HepG2 (cell line): ENCODE measurements around the gene GEMIN2. TPM values are rescaled to one million over a fixed set of nuclear protein-coding genes. Genes with fewer than 3 reads are reported as not detected.

Experiments
- FOXO4 ChIP-seq: sonication (generic); formaldehyde crosslinking; conservative IDR thresholded peaks from 2 replicates; pipeline ENCODE4 v1.8.1; 2023; ENCODE audit warnings: missing genetic modification reagents
- GABPB1 ChIP-seq: IDR thresholded peaks from 2 replicates; pipeline ENCODE4 v1.6.1; 2016; ENCODE audit warnings: mild to moderate bottlenecking, missing genetic modification reagents, moderate library complexity, missing compliant biosample characterization
- HMG20B ChIP-seq: conservative IDR thresholded peaks from 2 replicates; pipeline ENCODE4 v1.6.1; 2016; ENCODE audit warnings: missing genetic modification reagents, missing compliant biosample characterization
- HNRNPL ChIP-seq: fragments of 200-400 bp; formaldehyde crosslinking; IDR thresholded peaks from 2 replicates; pipeline ENCODE4 v1.6.1; 2017; ENCODE audit warnings: mild to moderate bottlenecking, low read depth, low read length
- KMT2A ChIP-seq: sonication (generic); formaldehyde crosslinking; IDR thresholded peaks from 2 replicates; pipeline ENCODE4 v1.4.0; 2020; ENCODE audit warnings: missing genetic modification reagents
- MIXL1 ChIP-seq: IDR thresholded peaks from 2 replicates; pipeline ENCODE4 v1.6.1; 2016
- NFE2L2 ChIP-seq: fragments of 150-350 bp; IDR thresholded peaks from 2 replicates; pipeline ENCODE4 v1.6.1; 2014; ENCODE audit warnings: low read length
- NPAS2 ChIP-seq: sonication (generic); formaldehyde crosslinking; IDR thresholded peaks from 2 replicates; pipeline ENCODE4 v1.8.0; 2022; ENCODE audit warnings: mild to moderate bottlenecking, missing genetic modification reagents, borderline replicate concordance
- ONECUT2 ChIP-seq: sonication (generic); formaldehyde crosslinking; IDR thresholded peaks from 2 replicates; pipeline ENCODE4 v1.4.0; 2020; ENCODE audit warnings: missing genetic modification reagents
- PITX1 ChIP-seq: sonication (generic); formaldehyde crosslinking; IDR thresholded peaks from 2 replicates; pipeline ENCODE4 v1.5.1; 2020; ENCODE audit warnings: mild to moderate bottlenecking, missing genetic modification reagents
- RFX5 ChIP-seq: IDR thresholded peaks from 2 replicates; pipeline ENCODE4 v1.6.1; 2011; ENCODE audit warnings: low read depth, low read length, improper control_type of control experiment
- SRSF1 ChIP-seq: fragments of 200-400 bp; formaldehyde crosslinking; optimal IDR thresholded peaks from 2 replicates; pipeline ENCODE3; 2017; ENCODE audit warnings: mild to moderate bottlenecking, low read depth, low read length, moderate library complexity
- TEAD3 ChIP-seq: optimal IDR thresholded peaks from 2 replicates; pipeline ENCODE3; 2016; ENCODE audit warnings: borderline replicate concordance
- TGIF2 ChIP-seq: IDR thresholded peaks from 2 replicates; pipeline ENCODE4 v1.6.1; 2016; ENCODE audit warnings: control low read depth, missing compliant biosample characterization
- ZBTB25 ChIP-seq: IDR thresholded peaks from 2 replicates; pipeline ENCODE4 v1.6.1; 2018; ENCODE audit warnings: missing genetic modification reagents
- ZC3H13 ChIP-seq: sonication (generic); formaldehyde crosslinking; IDR thresholded peaks from 2 replicates; pipeline ENCODE4 v1.8.1; 2023; ENCODE audit warnings: mild to moderate bottlenecking, missing genetic modification reagents, moderate library complexity
- ZNF138 ChIP-seq: sonication (generic); formaldehyde crosslinking; IDR thresholded peaks from 2 replicates; pipeline ENCODE4 v1.5.0; 2020; ENCODE audit warnings: mild to moderate bottlenecking, low read depth, missing genetic modification reagents
- ZNF180 ChIP-seq: sonication (generic); formaldehyde crosslinking; IDR thresholded peaks from 2 replicates; pipeline ENCODE4 v1.4.0; 2020; ENCODE audit warnings: low read depth, missing genetic modification reagents, borderline replicate concordance
- ZNF253 ChIP-seq: sonication (generic); formaldehyde crosslinking; IDR thresholded peaks from 2 replicates; pipeline ENCODE4 v1.8.0; 2022; ENCODE audit warnings: mild to moderate bottlenecking, missing genetic modification reagents, borderline replicate concordance
- ZNF280D ChIP-seq: sonication (generic); formaldehyde crosslinking; IDR thresholded peaks from 2 replicates; pipeline ENCODE4 v1.5.1; 2020; ENCODE audit warnings: mild to moderate bottlenecking, missing genetic modification reagents
- ZNF337 ChIP-seq: sonication (generic); formaldehyde crosslinking; IDR thresholded peaks from 2 replicates; pipeline ENCODE4 v1.5.1; 2020; ENCODE audit warnings: missing genetic modification reagents, low read depth, mild to moderate bottlenecking, borderline replicate concordance
- ZNF343 ChIP-seq: sonication (generic); formaldehyde crosslinking; IDR thresholded peaks from 2 replicates; pipeline ENCODE4 v1.4.0; 2020; ENCODE audit warnings: mild to moderate bottlenecking, missing genetic modification reagents
- ZNF550 ChIP-seq: sonication (generic); formaldehyde crosslinking; IDR thresholded peaks from 2 replicates; pipeline ENCODE4 v1.4.0; 2020; ENCODE audit warnings: mild to moderate bottlenecking, missing genetic modification reagents, borderline replicate concordance
- ZNF839 ChIP-seq: sonication (generic); formaldehyde crosslinking; IDR thresholded peaks from 2 replicates; pipeline ENCODE4 v1.4.0; 2020; ENCODE audit warnings: missing genetic modification reagents, mild to moderate bottlenecking, borderline replicate concordance
- polyA plus RNA-seq, 8 experiments: library from polyadenylated mRNA; depleted of rRNA in 3 of 8; stranded (reverse) in 7 of 8; unstranded in 1 of 8; fragments of >200 nt; fragmentation: Illumina TruSeq in 4 of 8; extraction: Trizol in 4 of 8; gene quantifications; 2 replicates each; pipeline versions ENCODE4 v1.2.1 to v1.2.3, GENCODE V29; 2011 to 2016; ENCODE audit warnings: low read depth in 4 of 8, missing spikeins in 1 of 8, mixed read lengths in 1 of 8; ENCODE audit not compliant: insufficient read depth in 1 of 8
- total RNA-seq, 5 experiments: library from RNA; depleted of rRNA; stranded (reverse); fragments of >200 nt; fragmentation: Illumina TruSeq; extraction: Trizol; gene quantifications; 2 replicates each; pipeline ENCODE4 v1.2.3, GENCODE V29; 2016; ENCODE audit warnings: low read depth in 1 of 5
- TF ChIP-seq, protein P1 (sequence below): sonication (generic); formaldehyde crosslinking; IDR thresholded peaks from 2 replicates; pipeline ENCODE4 v1.4.0; 2020; ENCODE audit warnings: mild to moderate bottlenecking, missing genetic modification reagents

The GEMIN2 gene
- total and polyA plus RNA-seq, 2 of the 13 experiments (the other 11 are each of a cell fraction or from before 2014, with no cell fraction given), result 54.8 to 110 TPM

- TF ChIP-seq ZNF180 (CRISPR knock-in tag), result no peak; the same call in 1 of the 2 replicates
- TF ChIP-seq ZNF280D (CRISPR knock-in tag), result no peak; the same call in none of the 2 replicates
- no peak for TF ChIP-seq NPAS2 (CRISPR knock-in tag)
- no peak for TF ChIP-seq ZNF839 (CRISPR knock-in tag)
- TF ChIP-seq, protein P1, sequence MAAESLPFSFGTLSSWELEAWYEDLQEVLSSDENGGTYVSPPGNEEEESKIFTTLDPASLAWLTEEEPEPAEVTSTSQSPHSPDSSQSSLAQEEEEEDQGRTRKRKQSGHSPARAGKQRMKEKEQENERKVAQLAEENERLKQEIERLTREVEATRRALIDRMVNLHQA (CRISPR knock-in tag), result peak; percentile 33
- peak; percentile 73 for TF ChIP-seq TEAD3 (CRISPR knock-in tag)
- peak; percentile 74 for TF ChIP-seq ZBTB25 (CRISPR knock-in tag)
- peak; percentile 83 for TF ChIP-seq PITX1
- TF ChIP-seq ONECUT2 (CRISPR knock-in tag), result peak; percentile 13; the same call in 1 of the 2 replicates
- peak; percentile 11 for TF ChIP-seq HMG20B (CRISPR knock-in tag)
- TF ChIP-seq GABPB1 (CRISPR knock-in tag), result peak; percentile 95
- peak; percentile 94 for TF ChIP-seq MIXL1
- peak; percentile 84 for TF ChIP-seq RFX5
- TF ChIP-seq SRSF1, result peak; percentile 84
- peak; percentile 94 for TF ChIP-seq ZNF138
- TF ChIP-seq ZNF343 (CRISPR knock-in tag), result peak; percentile 95
- 0 out of 2 replicates have a peak, but pooled peaks have one; percentile 60 for TF ChIP-seq ZNF550
- no peak for TF ChIP-seq FOXO4 (CRISPR knock-in tag)
- peak; percentile 2; the same call in 1 of the 2 replicates for TF ChIP-seq NFE2L2
- TF ChIP-seq KMT2A (CRISPR knock-in tag), result peak; percentile 90
- TF ChIP-seq ZNF253 (CRISPR knock-in tag), result peak; percentile 81; the same call in 1 of the 2 replicates
- peak; percentile 90 for TF ChIP-seq TGIF2 (CRISPR knock-in tag)
- peak; percentile 64 for TF ChIP-seq HNRNPL
- peak; percentile 85 for TF ChIP-seq ZNF337 (CRISPR knock-in tag)
- TF ChIP-seq ZC3H13 (CRISPR knock-in tag), result no peak
These were observed 60.7 kb downstream of the GEMIN2 start, which contains the start of gene PNN (continued) for GRCh38 chr14:39174560-39175444.
